Measurements from ENCODE around the gene CADM1. TPM values are rescaled to one million over a fixed set of nuclear protein-coding genes. Genes with fewer than 3 reads are reported as not detected.

Gene CADM1
- total RNA-seq, 1 donor from 2014 or later = 58.0 TPM

DNA sequence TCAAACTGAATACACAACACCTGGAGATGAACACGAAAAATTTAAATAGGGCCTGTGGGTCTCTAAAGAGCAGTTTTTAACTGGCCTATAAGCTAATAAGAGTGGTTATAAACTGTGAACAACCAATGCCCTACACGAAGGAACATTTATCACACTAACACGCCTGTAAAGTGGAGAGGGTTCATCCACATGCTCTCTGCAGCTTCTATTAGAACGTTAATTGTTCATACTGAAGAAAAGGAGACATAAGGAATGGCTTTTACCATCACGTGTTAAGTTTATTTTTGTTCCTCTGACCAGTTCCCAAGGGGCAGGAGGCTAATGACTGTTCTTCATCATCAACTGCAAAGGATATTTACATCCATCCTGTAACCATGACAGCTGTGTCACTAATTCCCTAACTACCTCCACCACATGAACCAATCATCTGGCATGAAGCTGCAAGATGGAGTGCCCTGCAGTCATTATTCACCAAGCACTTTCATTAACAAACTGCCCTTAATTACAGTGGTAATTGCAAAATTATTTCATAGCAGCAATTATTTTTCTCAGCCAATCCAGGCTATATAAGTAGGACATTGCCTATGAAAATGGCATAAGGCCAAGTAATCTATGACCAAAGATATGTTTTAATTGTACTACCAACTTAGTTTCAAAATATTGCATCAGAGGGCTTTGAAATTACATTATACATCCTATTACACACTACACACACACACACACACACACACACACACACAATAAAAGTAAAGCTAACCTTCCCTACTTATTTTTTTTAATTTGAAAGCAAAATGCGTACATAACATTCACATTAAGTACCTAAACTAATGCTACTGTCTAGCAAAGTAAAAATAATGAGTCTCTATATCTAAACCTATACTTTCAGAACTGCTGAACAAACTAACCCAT, 186.7 kb downstream of the CADM1 start:
- DNase-seq (ENCODE audit: low spot score) = no peak

DNA sequence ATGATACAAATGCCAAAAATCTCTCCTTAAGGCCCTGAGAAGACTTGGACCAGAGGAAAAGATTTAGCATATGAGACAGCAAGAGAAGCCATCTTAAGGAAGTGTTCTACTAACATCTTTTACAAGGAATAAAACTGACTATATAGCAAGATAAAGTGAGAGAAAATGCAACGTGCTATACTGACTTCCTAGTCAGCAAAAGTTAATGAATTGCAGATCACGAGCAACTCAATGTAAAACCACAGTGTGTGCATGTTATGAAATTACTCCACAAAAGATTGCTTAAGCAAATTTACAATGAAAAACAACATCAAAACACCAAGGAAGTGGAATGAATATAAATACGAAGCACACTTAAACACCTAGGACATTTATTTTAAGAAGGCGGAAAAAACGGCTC, 187.5 kb downstream of the CADM1 start:
- DNase-seq (ENCODE audit: low spot score) = no peak

DNA sequence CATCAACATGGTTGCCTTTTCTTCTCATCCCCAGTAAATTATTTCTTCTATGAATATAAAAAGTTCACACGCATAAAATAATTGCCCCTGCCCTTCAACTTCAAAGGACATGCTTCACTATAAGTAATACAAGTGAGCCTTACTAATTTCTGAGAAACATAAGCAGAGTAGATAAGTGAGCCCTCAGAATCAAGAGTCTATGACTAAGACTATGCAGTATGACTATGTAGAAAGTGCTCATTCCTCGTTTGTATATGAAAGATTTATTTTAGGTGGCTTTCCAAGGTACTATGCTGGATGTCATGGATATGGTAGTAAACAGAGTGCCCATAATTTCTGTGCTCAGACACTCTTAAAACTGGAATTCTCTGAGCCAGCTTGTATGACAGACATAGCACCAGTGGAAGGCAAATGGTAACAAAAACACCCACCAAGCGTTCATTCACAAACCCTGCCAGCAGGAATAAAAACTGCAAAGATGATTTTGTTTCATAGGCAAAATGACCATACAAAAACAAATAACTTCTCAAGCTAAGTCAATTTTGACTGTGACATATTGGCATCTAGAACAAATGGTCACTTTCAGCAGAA, 189.8 kb downstream of the CADM1 start:
- no peak for DNase-seq (ENCODE audit: low spot score)

DNA sequence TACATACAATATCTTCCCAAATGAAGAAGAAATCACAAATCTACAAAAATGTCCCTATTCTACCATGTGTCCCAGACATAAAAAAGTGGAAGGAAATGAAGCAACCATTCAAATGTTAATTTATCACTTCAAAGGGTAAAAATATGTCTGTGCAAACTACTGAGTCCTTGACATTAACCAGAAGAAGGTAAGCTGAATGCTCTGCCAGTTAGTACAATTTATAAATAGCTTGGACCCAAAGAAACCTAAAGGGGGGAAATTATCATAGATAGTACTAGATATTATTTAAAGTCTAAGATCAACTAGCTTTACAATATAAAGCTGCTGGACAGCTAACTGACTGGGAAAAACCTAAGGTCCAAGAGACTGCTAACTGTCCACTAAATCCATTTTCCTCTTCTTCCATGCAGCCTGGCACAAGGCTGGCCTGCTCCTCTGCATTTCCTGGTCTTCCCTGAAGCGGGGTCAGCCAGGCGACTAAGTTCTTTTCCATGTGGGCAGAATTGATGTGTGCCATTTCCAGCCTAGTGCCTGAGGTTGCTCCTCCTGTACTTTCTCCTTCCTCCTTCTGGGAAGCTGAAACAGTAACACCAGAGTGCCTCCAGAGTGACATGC, 190.9 kb downstream of the CADM1 start:
- no peak for DNase-seq (ENCODE audit: low spot score)

DNA sequence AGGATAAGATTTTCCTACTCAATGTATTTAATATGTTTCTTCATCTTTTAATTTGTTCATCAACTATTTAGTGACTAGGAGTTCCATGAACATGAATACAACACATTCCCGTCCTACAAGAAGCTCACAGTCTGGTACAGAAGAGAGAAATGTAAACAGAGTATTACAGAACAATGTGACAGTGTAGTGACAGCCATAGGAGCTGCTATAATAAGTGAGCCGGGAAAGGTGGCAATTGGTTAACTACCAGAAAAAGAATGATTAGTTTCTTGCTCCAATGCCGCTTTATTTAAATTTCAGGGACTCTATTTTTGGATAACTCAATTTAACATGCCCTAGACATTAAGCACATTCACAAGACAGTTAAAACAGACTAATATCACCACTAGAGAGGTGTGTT, 192.3 kb downstream of the CADM1 start:
- DNase-seq (ENCODE audit: low spot score) = no peak

DNA sequence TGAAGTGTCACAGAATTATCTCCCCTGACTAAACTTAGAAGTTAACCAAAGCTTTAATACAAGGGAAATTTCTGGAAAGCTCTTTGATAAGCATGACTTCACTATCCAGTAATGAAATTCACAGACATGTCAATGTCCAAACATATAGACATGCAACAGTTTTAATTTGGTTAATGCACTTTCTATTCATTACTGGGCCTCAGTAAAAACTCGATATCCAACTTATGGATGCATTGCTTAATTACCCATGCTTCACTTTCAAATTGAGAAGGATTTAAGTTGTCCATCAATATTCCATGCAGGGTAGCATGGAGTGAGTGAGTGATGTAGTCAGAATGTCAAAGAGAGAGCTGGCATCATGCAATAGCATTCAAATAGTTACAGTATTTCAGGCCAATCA, 197.5 kb downstream of the CADM1 start:
- no peak for DNase-seq (ENCODE audit: low spot score)

DNA sequence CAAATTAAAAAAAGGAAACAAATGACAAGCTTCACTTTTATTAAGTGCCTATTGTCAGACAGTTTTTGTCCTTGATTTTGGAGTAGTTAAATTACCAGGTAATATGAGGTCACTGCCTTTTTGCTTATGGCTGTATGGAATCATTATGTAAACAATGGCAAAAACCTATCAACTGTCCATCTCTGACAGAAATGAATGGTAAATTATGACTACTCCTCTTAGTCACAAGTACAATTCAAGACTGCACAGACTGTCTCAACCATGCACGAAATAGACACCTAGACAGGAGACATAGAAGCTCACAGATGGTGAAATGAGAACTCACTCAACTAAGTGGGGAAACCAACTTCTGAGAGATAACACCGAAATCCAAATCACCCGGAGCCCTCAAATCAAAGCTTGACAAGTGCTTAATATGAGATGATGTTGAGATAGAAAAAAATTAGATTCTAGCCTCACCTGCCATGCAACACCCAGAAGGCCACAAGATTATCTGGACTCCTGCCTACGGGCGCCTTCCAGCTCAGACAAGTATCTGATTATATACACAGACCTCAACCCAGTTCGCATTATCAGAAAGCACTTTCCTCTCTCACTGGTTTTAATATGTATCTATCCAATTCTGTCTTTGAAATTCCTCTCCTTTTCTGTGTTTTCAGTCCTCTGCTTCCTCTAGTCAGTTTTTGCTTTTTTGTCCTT, 199.3 kb downstream of the CADM1 start:
- no peak for DNase-seq (ENCODE audit: low spot score)

DNA sequence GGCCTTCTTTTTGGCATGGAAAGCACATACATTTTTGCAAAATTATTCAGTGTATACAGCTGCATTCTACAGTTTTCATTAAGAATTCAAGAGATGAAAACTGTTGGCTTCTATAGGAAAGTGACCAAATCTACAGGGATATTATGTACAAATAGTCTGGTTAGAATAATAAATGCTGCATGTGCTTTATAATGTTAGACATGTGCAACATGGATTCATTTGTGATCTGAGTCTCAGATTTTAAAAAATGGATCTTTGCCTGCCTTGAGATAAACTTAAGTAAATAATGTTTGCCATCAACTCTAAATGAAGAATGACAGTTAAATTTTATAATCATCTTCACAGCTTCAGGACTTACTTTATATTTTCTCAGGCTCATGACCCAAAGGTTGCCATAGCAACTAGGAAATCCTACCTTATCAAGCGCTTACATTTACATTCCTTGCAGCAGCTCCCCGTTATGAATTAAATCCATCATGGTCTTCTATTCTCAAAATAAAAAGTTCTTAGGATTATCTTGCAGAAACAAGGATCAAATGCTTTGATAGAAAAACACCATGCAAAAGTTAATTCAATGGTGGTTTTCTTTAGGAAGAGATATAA, 200.2 kb downstream of the CADM1 start:
- no peak for DNase-seq (ENCODE audit: low spot score)

DNA sequence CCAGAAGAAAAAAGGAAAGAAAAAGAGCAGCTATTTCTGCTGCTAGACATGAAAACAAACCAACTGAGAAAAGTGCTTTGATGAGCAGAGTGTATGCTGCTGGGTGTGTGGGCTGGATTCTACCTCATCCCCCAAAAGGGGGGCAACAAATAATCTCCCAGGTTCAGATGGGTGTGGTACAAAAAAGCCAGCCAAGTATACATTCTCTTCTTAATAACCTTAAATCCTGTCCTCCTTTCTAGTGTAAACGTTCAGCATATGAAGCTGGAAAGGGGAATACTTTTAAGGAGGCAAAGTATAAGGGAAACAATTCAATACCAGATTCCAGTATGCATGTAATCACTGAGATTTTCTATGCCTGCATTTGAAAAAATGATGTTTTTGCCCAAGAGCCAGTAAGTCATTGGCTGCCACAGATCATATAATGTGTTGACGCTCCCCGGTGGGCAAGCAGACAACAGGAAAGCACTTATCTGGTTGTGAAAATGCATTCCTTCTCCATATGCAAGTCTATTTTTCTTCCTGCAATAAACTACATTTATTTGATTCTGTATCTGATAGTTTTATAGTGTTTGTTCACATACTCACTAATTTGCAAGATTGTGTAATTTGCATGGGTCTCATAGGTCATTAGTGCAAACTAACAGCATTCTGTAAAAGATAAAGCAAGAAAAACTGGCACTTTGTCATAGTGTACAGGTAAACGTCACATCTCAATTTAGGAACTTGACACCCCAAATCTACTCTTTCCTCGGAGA, 201.1 kb downstream of the CADM1 start:
- no peak for DNase-seq (ENCODE audit: low spot score)

DNA sequence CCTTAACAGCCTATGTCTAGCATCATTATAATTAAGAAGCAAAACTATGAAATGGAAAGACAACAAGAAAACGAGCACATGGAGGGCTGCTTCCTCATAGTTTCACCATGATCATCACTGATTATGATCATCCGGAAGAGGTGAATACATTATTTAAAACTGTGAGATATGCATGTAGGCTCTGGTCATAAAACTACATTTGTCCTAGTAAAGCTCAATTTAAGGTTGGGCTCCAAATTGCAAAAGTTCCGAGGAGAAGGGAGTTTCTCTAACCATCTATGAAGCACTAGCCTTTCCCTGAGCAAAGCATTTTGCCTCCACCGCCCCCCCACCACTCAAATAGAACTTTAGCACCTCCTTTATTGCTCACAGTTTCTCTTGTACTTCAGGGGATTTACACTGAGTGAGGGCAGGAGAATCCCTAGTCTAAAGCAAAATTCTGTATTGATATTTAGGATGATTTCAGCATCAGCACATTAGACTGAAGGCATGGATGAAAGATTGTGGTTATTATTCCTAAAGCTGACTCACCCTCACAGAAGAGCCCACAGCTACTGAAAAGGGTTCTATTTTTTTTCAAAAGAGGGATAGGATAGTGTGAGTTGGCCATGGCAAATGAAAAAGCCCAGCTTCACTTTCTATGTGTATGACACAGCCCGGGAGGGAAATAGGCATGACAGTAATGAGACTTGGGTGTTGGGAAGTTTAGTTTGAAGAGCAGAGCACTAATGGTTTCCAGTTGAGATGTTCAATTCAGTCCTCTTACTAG, 203.4 kb downstream of the CADM1 start:
- no peak for DNase-seq (ENCODE audit: low spot score)

DNA sequence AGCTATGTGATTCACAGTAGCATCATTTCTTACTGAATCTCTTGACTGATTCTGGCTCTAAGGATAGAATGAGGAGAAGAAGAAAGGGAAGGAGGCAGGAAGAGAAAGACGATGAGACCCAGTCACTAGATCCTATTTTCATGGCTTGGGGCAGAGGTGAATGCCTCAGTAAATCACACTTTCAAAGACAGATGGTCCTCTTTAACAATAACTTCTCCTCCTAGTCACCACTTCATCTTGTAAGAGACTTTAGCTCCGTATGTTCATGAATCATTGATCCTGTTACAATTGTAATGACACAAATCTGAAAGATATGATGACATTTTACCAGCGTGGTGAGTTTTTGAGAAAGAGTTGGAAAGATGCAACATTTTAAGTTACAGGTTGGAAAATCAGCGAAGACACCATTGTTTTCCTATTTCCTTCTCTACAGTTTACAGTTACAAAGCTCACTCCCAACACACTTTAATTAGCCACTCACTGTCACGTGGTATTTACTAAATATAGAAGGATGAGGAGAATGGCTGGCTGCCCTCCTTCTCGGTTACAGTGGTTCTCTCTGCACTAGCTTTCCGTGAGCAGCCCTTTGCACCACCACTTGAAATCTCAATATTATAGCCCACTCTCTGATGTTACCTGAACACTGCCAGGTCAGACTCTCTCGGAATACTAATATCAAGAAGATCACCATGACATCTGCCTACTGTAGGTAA, 205.8 kb downstream of the CADM1 start:
- no peak for DNase-seq (ENCODE audit: low spot score)

DNA sequence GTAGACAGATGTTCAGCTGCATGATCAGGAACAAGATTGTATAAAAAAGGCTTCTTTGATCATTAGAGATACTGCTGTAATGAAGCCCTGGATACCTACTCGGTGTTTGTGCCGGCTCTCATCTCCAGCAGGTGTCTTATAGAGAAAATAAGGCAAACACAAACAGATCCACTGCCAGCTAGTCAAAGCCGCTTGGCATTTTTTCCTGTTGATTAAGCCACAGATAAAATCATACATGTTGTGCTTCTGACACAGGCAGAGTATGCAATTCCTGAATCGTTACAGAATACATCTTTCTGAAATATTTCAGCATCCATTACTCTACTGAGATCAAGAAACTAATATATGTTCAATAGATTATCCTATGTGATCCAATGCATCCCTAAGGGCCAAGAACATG, 206.9 kb downstream of the CADM1 start:
- no peak for DNase-seq (ENCODE audit: low spot score)

DNA sequence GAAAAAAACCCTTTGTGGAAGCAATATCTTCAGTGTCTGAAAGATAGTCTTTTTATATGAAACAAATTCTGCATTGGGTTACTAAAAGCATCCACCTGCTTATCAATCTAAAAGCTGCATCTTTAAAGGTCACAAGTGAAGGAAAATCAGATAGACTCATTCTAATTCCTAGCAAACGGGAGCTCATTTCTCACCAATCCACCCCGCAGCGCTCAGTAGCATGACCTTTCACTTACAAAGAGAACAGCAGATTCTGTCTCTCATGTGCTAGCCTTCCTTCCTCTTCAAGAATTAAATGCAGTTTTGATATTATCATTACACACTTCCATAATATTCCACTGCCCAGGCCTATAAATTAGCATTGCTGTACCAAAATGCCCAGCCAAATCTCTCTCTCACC, 212.9 kb downstream of the CADM1 start:
- DNase-seq (ENCODE audit: low spot score) = no peak

DNA sequence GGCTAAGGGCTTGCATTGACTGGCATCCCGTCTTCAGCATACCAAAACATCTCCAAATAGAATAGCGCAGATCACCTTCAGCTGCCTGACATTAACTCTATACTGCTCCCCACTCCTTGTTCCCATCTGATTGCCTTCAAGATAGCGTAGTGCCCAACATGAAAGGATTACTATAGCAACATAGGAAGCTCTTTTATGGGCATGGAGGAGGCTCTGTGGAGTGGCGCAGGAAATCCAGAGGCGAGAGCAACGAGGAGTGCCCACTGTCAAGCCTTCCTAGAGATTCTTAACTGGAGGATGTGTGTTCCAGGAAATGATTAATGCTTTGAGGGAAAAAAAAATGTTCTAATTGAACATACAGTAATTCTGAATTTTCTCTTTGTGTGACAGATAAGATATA, 213.3 kb downstream of the CADM1 start:
- DNase-seq (ENCODE audit: low spot score) = no peak

DNA sequence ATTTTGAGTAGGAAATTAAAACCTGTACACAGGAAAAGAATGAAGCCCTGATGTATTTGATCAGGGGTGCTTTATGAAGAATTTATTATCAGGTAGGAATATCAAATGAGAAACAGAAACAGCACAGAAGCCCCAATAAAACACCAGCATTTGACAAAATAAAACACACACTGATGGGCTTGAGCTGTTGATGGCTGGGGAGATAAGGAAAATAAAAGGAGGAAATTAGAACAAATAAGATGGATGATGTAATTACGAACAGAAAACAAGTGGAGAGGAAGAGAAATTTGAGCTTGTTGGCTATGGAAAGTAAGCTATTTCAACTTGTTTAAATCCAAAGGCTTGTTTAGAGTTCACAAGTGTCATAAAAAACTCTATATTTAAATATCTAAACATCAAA, 213.7 kb downstream of the CADM1 start:
- DNase-seq (ENCODE audit: low spot score) = no peak

DNA sequence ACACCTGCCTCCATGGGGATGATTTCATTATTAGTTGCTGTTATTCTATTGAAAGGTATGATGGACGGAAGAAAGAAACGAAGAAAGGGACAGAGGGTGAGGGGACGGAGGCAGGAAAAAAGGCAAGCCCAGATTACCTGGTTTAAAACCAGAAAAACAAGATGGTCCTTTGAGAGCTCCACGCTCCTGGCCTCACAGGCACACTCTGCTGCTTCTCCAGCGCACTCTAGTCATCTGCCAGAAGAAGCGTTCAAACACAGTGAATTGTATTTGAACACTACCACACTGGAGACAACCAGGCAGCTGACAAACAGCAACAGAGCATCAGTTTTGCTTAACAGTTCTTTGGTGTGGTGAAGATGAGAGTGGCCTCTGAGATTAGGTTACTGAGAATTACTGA, 216.9 kb downstream of the CADM1 start:
- no peak for DNase-seq (ENCODE audit: low spot score)

DNA sequence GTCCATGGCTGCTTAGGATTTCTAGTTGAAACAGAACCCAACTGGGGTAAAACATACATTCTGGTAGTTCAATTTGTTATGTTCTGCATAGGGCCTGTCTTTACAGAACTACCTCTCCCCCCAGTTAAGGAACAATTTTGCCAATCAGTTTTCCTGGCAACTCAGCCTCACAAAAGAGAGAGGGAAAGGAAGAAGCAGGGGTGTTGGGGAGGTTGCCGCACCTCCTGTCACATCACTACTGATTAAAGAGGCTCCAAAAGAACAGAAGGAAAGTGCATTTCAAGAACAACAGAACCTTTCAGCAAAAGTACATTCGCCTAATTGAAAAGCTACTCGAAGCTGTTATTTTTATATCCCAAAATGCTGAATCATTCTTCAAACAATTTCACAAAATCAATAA, 217.6 kb downstream of the CADM1 start:
- DNase-seq (ENCODE audit: low spot score) = no peak

DNA sequence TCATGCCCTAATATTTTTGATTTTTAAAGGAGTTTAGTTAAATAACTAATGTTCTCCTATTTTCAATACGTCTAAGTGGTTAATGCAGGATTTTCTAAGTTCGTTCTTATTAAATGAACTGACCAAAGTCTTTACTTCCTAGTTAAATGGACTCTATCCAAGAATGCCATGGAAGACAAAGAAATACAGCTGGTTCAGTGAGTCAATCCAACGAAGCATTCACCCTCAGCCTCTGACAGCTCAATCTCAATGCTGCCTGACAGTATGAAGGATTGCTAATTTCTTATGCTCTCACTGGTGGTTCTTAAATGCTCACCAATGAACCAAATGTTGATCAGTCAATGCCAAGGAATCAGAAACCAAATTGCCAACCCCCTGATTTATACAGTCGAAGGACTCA, 219.4 kb downstream of the CADM1 start:
- no peak for DNase-seq (ENCODE audit: low spot score)

DNA sequence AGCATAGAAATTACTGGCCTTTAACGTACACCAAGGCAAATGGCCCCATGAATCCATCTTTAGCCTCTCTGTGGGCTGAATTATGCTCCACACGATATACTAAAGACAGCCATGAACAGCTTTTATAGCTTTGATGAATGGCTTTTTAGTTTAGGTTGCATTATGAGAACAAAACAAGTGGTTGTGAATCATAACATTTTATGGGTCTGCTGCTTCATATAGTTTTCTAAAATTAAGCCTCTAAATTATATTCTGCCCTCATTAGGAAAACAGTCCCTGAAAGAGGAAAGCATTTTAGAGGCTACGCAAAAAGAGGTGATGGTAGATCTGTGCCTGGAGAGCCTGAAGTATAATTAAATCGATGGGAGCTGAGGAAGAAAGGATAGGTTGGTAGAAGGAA, 221.3 kb downstream of the CADM1 start:
- DNase-seq (ENCODE audit: low spot score) = no peak

DNA sequence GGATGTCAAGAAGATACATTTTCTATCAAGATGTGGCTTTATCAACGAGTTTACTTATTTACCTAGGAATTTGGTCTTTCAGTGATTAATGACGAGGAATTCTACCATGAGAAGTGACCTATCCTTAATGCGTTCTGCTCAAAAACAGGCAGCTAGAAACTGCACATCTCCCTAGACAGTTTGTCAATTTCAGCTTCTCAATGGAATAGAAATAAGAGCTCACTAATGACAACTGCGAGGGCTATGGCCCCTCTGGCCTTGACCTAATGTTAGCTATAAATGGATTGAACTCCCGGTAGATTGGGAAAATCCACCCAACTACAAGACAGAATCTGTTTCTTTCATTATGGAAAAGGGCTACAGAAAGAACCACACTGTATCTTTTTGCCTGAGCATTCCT, 223.4 kb downstream of the CADM1 start:
- DNase-seq (ENCODE audit: low spot score) = no peak

All from ureter (tissue), 1 donor.